PC-9 (cell line): Measurements from ENCODE around the gene COL21A1. TPM values are rescaled to one million over a fixed set of nuclear protein-coding genes. Genes with fewer than 3 reads are reported as not detected.

Source experiments
- BruUV-seq: library from RNA; stranded (reverse); fragments of 400-500 nt; replicated peaks from 2 replicates; lab custom pipeline; 2021; lab: Mats Ljungman, UMichigan
- CTCF ChIA-PET: fragments of 300-600 bp; sonication (Branson Sonifier 250); formaldehyde crosslinking; loops from one replicate; lab custom pipeline; 2022; ENCODE audit warnings: antibody characterized with exemption; lab: Charles Lee
- POLR2A ChIA-PET: fragments of 300-600 bp; sonication (Branson Sonifier 250); formaldehyde crosslinking; loops from one replicate; lab custom pipeline; 2022; ENCODE audit warnings: antibody characterized with exemption; ENCODE audit not compliant: unreplicated experiment; lab: Charles Lee
- DNase-seq, 2 experiments: peaks; one replicate each; pipeline versions ENCODE4 v3.0.0 to v3.0.0-alpha.2; 2015 to 2022; ENCODE audit warnings: mixed read lengths in 1 of 2
- H2AFZ ChIP-seq: fragments of 200-600 bp; sonication (generic); 2 replicates; pipeline ENCODE4 v1.8.1; 2017; ENCODE audit warnings: antibody characterized with exemption
- H3F3A ChIP-seq: fragments of 200-600 bp; sonication (generic); 2 replicates; pipeline ENCODE4 v1.8.1; 2017; ENCODE audit warnings: antibody characterized with exemption, mild to moderate bottlenecking, low read depth; ENCODE audit not compliant: insufficient read depth
- H3K27ac ChIP-seq: fragments of 200-600 bp; sonication (generic); 2 replicates; pipeline ENCODE4 v1.6.1; 2016; ENCODE audit warnings: mixed run types
- H3K27me3 ChIP-seq: fragments of 200-600 bp; sonication (generic); 2 replicates; pipeline ENCODE4 v1.6.1; 2016; ENCODE audit warnings: low read depth, mixed run types; ENCODE audit not compliant: insufficient read depth
- H3K36me3 ChIP-seq: fragments of 200-600 bp; sonication (generic); 2 replicates; pipeline ENCODE4 v1.6.1; 2016; ENCODE audit warnings: low read depth, mixed run types
- H3K4me1 ChIP-seq: fragments of 200-600 bp; sonication (generic); replicated peaks from 2 replicates; pipeline ENCODE4 v1.6.1; 2016; ENCODE audit warnings: mixed run types; ENCODE audit not compliant: insufficient read depth
- H3K4me2 ChIP-seq: fragments of 200-600 bp; sonication (generic); 2 replicates; pipeline ENCODE4 v1.6.1; 2017; ENCODE audit warnings: mixed run types
- H3K4me3 ChIP-seq: fragments of 200-600 bp; sonication (generic); 2 replicates; pipeline ENCODE4 v1.6.1; 2016; ENCODE audit warnings: mixed run types
- H3K79me2 ChIP-seq: fragments of 200-600 bp; sonication (generic); 2 replicates; pipeline ENCODE4 v1.6.1; 2017; ENCODE audit warnings: low read depth, mixed run types
- H3K9me2 ChIP-seq: fragments of 200-600 bp; sonication (generic); 2 replicates; pipeline ENCODE4 v1.8.1; 2017; ENCODE audit warnings: mild to moderate bottlenecking; ENCODE audit not compliant: insufficient read depth
- H3K9me3 ChIP-seq: fragments of 200-600 bp; sonication (generic); 2 replicates; pipeline ENCODE4 v1.8.1; 2016; ENCODE audit warnings: low read depth; ENCODE audit not compliant: insufficient read depth
- H4K20me1 ChIP-seq: fragments of 200-600 bp; sonication (generic); 2 replicates; pipeline ENCODE4 v1.8.1; 2017; ENCODE audit not compliant: insufficient read depth
- CTCF ChIP-seq: fragments of 200-600 bp; sonication (generic); conservative IDR thresholded peaks from 2 replicates; pipeline ENCODE4 v1.6.1; 2017; ENCODE audit warnings: mixed run types, antibody characterized with exemption, mild to moderate bottlenecking, moderate library complexity
- EZH2 ChIP-seq: fragments of 200-600 bp; sonication (generic); IDR thresholded peaks from 2 replicates; pipeline ENCODE4 v1.8.0; 2017; ENCODE audit warnings: antibody characterized with exemption, low read depth
- intact Hi-C: fragments of 100-400 bp; cut with micrococcal nuclease; formaldehyde crosslinking; loops from one replicate; pipeline ENCODE4 v1.10.0; 2022; ENCODE audit not compliant: unreplicated experiment
- total RNA-seq: library from RNA; stranded (reverse); gene quantifications from 2 replicates; pipeline ENCODE4 v1.2.3, GENCODE V29; 2021

The COL21A1 gene
- total RNA-seq, 1 experiment from 2014 or later: not detected

- no peak for DNase-seq
- no TSS peak for BruUV-seq
- Histone ChIP-seq H4K20me1 (no peaks in the 10 kb centered on the region), H3K4me3 (no peak overlapping the region), H3F3A (no peaks in the 10 kb centered on the region), H3K4me2 (no peak overlapping the region), H3K9me3 (no peaks in the 10 kb centered on the region), H3K9me2 (no peaks in the 10 kb centered on the region), H3K27me3 (no peaks in the 10 kb centered on the region), H3K36me3 (no peaks in the 10 kb centered on the region), H3K4me1 (no peaks in the 10 kb centered on the region), H3K79me2 (no peaks in the 10 kb centered on the region), H3K27ac (no peak overlapping the region), H2AFZ (no peak overlapping the region)
- CTCF ChIA-PET: no interaction called here
- POLR2A ChIA-PET: no interaction called here
- intact Hi-C loops: no loop called here
- TF ChIP-seq EZH2 (no peak), CTCF (no peak)
Measured at GRCh38 chr6:56152611-56153010, 94.8 kb downstream of the COL21A1 start.

GRCh38 chr6:56151609-56152224 is 95.7 kb downstream of the COL21A1 start:
- Histone ChIP-seq H3K4me3 (no peak overlapping the region), H3K79me2 (no peaks in the 10 kb centered on the region), H3F3A (no peaks in the 10 kb centered on the region), H3K27me3 (no peaks in the 10 kb centered on the region), H3K4me2 (no peak overlapping the region), H3K9me3 (no peaks in the 10 kb centered on the region), H3K27ac (no peak overlapping the region), H3K9me2 (no peaks in the 10 kb centered on the region), H3K36me3 (no peaks in the 10 kb centered on the region), H3K4me1 (no peaks in the 10 kb centered on the region), H4K20me1 (no peaks in the 10 kb centered on the region), H2AFZ (no peak overlapping the region)
- ChIA-PET CTCF (no interaction called here), POLR2A (interaction anchor here (0.7 kb wide), 1 partner anchor 28 kb away, joined by 5 read pairs; no protein-coding TSS in a partner anchor)
- no TSS peak for BruUV-seq
- intact Hi-C loops: no loop called here
- no peak for TF ChIP-seq CTCF
- no peak for TF ChIP-seq EZH2
- DNase-seq: no peak

GRCh38 chr6:56148488-56149186 is 98.7 kb downstream of the COL21A1 start:
- no peaks in the 10 kb centered on the region for H3K79me2 ChIP-seq
- no peak overlapping the region for H3K27ac ChIP-seq
- no peak overlapping the region for H3K4me3 ChIP-seq
- H3K4me1 ChIP-seq: no peaks in the 10 kb centered on the region
- no peaks in the 10 kb centered on the region for H3K9me2 ChIP-seq
- intact Hi-C loops: no loop called here
- no peaks in the 10 kb centered on the region for H3K27me3 ChIP-seq
- POLR2A ChIA-PET: no interaction called here
- no peak for DNase-seq
- H2AFZ ChIP-seq: no peak overlapping the region
- no peaks in the 10 kb centered on the region for H4K20me1 ChIP-seq
- no peak overlapping the region for H3K4me2 ChIP-seq
- no TSS peak for BruUV-seq
- CTCF ChIA-PET: no interaction called here
- H3F3A ChIP-seq: no peaks in the 10 kb centered on the region
- H3K36me3 ChIP-seq: no peaks in the 10 kb centered on the region
- H3K9me3 ChIP-seq: no peaks in the 10 kb centered on the region
- TF ChIP-seq CTCF (no peak), EZH2 (no peak)
